GM18870 (cell line): ENCODE data around the gene MAGEA6.
"Not testable (repeated sequence)": the region's sequence is repeated elsewhere in the genome, so short reads cannot be mapped to it uniquely, and the experiment has no call there.

Experiments
- ATAC-seq: cut with Tn5 transposase; IDR thresholded peaks from one replicate; pipeline ENCODE4 v1.9.1; 2021; ENCODE audit warnings: moderate library complexity; ENCODE audit not compliant: unreplicated experiment

The MAGEA6 gene, protein sequence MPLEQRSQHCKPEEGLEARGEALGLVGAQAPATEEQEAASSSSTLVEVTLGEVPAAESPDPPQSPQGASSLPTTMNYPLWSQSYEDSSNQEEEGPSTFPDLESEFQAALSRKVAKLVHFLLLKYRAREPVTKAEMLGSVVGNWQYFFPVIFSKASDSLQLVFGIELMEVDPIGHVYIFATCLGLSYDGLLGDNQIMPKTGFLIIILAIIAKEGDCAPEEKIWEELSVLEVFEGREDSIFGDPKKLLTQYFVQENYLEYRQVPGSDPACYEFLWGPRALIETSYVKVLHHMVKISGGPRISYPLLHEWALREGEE

DNA sequence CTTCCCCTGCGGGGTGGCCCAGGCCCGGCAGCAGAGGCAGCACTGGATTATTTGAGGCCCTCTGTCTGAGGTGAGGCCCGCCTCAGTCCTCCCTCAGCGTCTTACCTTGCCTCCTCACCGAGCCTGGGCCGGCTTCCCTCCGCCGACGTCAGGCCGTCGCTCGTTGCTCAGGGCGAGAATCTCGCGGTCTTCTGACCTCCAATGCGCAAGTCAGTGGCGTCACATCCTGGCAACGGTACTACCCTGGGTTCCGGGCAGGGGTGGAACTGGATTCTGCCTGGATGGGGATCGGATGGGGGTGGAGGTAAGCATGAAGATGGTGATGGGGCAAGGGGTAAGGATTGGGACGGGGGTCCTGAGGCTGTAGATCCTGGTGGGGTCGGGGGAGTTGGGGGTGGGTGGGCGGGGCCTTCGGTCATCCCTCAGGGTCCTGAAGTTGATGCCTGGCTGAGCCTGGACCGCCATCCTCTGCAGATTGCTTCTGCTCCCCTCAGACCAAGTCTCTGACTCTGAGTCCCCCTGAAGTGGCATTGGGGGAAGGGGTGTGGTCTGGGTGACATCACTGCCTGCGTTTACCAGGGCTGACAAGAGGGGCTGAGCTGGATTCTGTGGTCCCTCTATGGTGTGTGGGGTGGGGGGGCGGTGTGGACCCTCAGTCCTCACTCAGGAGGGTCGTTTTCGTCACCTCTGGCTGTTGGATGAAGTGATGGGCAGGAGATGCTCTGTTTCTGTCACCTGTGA lies at the start of gene MAGEA6:
Gene MAGEA6, minus strand, starts transcription at position 141 of the 741 bp plus-strand sequence. CDS start 2,039 bp downstream, outside the sequence.
- ATAC-seq = not testable (repeated sequence)

DNA sequence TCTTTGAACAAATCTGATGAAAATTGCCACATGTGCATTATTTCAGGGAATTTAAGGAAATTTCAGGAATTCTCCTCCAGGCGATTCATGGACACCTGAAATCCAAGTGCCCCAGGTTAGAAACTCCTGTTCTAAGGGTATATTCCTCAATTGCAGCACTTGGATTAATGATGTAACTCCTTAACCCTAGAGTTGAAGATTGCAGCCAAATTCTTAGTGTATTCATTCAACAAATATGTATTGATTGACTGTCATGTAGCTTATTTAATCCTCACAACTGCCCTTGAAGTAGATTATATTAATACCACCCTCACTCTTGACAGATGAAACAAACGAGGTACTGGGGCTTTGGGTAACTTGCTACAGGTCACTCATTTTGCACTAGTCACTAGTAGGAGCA lies 49.8 kb upstream of the MAGEA6 start:
- ATAC-seq = no peak

DNA sequence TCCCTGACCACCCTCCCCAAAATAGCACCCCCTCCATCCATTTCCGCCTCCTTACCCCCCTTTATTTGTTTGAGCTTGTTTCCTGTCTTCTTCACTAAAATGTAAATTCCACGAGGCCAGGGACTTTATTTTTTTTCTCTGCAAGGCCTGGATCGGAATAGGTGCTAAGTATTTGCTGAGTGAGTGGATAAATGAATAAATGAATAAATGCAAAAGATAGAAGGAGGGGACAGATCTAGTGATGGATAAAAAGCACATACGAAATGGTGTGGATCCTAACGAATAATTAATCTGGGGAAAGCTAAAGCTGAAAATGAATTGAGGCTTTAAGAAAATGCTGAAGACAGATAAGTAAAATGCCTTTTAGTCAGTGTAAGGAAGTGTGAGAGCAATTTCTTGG lies 48.9 kb upstream of the MAGEA6 start:
- ATAC-seq = no peak

DNA sequence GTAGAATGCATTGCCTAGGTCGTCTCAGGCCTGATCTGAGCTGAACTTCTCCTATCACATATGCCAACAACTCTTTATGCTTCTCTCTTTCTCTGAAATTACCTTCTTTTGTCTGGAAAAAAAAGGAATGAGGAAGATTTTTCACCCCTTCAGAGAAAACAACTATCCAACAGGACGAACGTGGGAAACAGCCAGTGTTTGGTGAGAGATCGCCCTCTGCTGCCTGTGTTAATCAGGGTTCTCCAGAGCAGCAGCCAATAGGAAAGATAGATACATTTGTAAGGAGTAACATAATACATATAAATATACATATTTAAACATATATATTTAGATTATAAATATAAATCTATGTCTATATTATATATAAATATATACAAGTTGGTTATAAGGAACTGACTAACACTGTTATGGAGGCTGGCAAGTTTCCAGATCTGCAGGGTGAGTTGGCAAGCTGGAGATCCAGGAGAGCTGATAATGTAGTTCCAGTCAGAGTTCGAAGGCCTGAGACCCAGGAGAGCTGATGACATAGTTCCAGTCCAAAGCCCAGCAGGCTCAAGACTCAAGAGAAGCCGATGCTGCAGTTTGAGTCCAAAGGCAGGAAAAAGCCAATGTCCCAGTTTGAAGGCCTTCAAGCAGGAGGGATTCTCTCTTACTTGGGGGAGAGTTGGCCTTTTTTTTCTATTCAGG lies 47.7 kb upstream of the MAGEA6 start:
- no peak for ATAC-seq

DNA sequence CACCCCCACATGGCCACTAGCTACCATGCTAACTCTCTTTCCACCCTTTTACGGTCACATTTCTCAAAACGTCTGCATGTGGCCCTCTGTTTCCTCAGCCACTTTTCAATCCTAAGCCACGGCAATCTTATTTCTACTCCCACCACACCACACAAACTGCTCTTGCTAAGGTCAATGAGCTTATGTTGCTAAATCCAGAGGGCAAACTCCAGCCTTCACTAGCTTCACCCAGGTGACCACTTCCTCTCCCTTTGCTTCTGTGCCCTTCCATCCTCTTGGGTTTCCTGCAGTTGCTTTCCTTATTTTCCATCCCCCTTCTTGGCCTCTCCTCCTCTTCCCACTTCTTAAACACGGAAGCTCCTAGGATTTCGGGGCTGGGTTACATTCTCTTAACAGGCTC lies 44.6 kb upstream of the MAGEA6 start:
- no peak for ATAC-seq

DNA sequence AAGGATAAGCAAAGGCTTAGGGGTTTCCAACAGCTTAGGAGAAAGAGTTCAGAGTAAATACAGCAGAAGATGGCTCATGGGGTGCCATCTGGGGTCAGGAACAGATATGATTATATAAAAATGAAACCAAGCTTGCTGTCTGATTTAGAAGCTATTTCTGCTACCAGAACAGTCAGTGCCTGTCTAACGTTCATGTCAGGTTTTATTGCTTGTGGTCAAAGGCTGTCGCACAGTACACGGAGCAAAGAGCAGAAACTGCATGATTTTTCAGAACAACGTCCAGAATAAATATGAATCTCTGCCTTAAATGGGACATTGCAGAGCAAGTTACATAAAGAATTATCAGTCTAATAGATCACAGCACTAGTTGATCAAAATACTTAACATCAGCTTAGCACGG lies 43.7 kb upstream of the MAGEA6 start:
- ATAC-seq = no peak

DNA sequence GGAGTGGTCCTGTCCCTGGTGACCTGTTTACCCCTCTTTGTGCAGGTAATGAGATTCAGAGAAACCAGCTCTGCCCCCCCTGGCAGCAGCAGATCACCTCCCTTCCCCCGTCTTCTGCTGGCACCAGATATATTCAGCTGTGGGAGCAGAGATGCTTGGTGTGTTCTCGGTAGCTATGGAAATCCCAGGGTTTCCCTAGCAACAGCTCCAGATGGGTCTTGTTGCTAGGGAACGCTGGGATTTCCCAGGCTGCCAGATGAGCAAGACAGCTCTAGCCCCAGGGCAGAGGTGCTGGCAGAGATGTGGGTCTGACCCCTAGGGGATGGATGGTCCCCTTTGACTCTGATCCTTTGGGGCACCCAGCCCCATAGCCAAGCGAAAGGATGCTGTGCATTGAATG lies 40.9 kb upstream of the MAGEA6 start:
- no peak for ATAC-seq

DNA sequence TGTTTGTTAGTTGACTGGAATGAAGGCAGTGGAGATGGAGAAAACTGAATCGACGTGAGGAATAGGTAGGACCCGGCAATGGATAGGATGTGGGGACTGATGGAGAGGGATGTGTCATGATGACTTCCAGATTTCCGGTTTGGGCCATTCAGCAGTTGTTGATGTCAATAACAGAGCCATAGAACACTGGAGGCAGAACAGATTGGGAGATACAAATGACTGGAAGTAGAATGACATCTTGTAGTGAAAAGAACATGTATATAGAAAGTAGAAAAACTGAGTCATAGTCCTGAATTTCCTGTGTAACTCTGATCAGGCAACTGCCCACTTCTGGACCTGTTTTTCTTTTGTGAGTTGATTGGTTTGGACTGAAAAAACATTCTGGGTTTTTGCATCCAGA lies 36.5 kb upstream of the MAGEA6 start:
- ATAC-seq = no peak

DNA sequence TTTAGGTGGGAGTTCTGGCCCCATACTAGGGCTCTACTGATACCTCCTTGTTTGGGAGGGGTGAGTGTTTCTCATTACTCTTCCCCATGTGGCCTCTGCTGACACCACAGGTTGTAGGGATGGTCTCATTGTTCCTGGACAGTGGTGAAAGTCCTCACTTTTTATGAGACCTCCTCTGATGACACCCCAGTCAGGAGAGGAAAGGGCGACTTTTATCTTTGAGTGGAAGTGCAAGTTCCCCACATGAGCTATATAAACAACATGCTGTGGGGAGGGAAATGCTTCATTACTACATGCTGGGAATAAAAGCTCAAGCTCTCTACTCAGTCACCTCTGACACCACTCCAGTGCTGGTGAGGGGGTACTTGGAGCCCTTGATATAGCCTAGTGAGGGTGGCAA lies 29.5 kb upstream of the MAGEA6 start:
- ATAC-seq = no peak

DNA sequence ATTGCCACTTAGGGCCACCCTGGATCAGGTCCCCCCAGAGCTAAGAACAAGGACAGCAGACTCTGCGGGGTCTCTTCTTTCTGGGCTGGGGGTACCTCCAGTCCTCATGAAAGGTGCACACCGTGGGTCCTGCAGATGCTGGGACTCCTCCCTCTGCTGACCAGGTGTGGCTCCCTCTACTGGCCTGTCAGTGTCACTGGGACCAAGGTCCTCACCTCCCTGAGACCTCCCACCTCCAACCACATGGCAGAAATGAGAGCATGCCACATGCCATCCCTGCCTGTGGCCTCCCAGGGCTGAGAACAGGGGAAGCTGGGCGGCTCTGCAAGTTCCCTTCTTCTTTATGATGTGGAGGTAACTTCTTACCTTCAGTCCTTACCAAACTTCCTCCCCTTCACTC lies 17.6 kb upstream of the MAGEA6 start:
- peak; percentile 84 for ATAC-seq

DNA sequence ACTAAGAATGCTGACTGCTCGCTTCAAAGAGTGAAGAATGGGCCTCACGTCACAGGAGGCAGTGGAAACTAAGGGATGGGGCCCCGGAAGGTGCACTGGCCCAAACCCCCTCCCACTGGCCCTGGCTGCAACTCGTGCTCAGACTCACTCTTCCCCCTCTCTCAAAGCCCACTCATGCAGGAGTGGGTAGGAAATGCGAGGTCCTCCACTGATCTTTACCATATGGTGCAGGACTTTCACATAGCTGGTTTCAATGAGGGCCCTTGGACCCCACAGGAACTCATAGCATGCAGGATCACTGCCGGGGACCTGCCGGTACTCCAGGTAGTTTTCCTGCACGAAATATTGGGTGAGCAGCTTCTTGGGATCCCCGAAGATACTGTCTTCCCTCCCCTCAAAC lies 2.9 kb downstream of the MAGEA6 start:
- not testable (repeated sequence) for ATAC-seq

DNA sequence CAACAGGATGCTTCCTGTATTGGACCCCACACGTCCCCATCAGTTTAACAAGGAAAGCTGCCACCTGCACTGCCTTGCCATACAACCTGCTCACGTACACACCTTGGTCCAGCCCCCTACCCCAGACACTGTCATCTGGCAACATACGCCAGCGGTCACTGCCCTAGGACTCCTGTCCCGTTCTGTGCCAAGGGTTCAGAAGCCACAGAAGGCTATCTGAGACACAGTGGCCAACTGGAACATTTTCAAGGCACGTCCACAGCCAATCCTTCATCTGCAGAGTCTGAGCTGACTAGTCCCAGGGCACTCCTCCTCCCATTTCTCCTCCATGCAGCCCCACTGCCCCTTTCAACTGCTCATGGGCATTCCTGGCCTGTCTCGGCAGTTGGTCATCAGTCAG lies 7.9 kb downstream of the MAGEA6 start:
- not testable (repeated sequence) for ATAC-seq

DNA sequence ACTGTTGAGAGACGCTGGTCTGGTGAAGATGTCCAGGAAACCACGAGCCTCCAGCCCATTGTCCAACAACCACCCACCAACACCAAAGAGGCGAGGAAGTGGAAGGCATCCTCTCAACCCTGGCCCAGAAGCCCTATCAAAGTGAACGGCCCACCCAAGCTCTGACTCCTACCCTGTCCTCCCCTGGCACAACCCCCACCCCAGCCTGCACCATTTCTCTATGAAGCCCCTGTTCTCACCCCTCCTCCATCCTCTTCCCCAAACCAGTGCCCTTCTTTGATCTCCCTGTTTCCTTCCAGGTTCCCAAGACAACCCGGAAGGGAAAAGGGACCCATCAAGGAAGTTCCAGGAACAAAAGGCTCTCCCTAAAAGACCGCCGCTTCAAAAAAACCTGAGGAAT lies 9.9 kb downstream of the MAGEA6 start:
- ATAC-seq = not testable (repeated sequence)

DNA sequence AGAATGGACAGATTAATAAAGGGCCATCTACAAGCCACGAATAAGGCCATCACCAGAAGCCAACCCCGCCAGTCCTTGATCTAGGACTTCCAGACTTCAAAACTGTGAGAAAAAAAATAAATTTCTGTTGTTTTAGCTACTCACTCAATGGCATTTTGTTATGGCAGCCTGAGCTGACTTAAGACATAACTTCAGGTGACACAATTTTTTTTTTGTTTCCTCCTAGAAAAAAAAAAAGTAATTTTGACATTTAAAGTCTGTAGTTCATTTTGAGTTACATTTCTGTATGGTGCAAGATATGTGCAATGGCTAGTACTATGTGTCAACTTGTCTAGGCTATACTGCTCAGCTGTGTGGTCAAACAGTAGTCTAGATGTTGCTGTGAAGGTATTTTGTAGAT lies 10.6 kb downstream of the MAGEA6 start, which contains the start of gene CSAG3:
Gene CSAG3, plus strand, starts transcription at position 301 of the 400 bp plus-strand sequence.
- not testable (repeated sequence) for ATAC-seq

DNA sequence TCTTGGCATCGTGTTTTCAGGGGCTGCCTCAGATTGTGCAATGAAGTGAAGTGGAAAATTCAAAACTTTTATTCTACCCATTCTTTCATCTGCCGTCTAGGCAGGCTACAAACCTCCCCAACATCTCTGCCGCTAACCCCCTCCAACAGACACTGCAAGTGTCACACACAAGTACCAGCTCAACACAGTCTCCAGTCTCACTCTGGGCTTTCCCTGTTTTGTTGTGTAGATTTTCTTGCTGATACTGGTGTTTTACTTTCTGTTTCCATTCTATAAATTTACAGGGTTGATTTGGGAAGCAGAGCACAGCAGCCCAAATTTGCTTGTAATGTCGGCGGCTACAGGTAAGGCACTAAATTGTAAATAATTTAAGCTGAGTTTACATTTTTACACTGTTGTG lies 14.6 kb downstream of the MAGEA6 start:
- not testable (repeated sequence) for ATAC-seq

DNA sequence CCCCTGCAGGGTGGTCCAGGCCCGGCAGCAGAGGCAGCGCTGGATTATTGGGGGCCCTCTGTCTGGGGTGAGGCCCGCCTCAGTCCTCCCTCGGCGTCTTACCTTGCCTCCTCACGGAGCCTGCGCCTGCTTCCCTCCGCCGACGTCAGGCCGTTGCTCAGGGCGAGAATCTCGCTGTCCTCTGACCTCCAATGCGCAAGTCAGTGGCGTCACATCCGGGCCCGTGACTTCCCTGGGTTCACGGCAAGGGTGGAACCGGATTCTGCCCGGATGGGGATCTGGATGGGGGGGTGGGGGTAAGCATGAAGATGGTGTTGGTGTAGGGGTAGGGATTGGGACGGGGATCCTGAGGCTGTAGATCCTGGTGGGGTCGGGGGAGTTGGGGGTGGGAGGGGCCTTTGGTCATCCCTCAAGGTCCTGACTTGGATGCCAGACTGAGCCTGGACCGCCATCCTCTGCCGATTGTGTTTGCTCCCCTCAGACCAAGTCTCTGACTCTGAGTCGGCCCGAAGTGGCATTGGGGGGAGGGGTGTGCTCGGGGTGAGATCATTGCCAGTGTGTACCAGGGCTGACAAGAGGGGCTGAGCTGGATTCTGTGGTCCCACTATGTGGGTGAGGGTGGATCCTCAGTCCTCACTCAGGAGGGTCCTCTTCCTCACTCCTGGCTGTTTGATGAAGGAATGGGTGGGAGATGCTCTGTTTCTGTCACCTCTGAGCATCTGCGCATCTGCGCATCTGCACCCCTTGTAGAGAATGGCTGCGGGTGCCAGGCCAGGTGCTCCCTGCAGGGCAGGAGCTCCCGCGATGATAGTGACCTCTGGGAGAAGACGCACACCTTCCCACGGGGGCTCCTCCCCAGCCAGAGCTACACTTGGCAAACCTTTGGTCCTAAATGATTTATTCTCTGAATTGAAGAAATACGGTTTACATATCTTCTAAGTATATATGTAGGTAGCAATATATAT lies 15.5 kb downstream of the MAGEA6 start, which contains the start of gene MAGEA2:
Gene MAGEA2, minus strand, starts transcription at position 157 of the 965 bp plus-strand sequence. CDS start 2,479 bp downstream, outside the sequence.
- ATAC-seq = not testable (repeated sequence)

DNA sequence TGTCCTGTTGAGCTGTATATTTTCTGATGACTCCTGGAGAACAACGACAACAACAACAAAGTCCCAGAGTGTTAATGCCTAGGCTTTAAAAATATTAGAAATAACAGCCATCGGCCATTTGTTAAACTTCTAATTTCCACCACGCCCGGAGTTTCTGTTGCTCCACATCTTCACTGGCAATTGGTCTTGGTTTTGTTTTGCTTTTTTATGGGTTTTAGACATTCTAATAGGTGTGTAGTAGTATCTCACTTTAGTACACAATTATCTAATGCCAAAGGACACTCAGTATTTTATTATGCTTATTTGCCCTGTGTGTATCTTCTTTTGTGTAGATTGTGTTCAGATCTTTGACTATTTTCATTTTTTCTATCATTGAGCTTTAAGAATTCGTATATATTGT lies 30.9 kb downstream of the MAGEA6 start:
- ATAC-seq = no peak

DNA sequence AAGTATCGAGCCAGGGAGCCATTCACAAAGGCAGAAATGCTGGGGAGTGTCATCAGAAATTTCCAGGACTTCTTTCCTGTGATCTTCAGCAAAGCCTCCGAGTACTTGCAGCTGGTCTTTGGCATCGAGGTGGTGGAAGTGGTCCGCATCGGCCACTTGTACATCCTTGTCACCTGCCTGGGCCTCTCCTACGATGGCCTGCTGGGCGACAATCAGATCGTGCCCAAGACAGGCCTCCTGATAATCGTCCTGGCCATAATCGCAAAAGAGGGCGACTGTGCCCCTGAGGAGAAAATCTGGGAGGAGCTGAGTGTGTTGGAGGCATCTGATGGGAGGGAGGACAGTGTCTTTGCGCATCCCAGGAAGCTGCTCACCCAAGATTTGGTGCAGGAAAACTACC lies 33.0 kb downstream of the MAGEA6 start:
- not testable (repeated sequence) for ATAC-seq

DNA sequence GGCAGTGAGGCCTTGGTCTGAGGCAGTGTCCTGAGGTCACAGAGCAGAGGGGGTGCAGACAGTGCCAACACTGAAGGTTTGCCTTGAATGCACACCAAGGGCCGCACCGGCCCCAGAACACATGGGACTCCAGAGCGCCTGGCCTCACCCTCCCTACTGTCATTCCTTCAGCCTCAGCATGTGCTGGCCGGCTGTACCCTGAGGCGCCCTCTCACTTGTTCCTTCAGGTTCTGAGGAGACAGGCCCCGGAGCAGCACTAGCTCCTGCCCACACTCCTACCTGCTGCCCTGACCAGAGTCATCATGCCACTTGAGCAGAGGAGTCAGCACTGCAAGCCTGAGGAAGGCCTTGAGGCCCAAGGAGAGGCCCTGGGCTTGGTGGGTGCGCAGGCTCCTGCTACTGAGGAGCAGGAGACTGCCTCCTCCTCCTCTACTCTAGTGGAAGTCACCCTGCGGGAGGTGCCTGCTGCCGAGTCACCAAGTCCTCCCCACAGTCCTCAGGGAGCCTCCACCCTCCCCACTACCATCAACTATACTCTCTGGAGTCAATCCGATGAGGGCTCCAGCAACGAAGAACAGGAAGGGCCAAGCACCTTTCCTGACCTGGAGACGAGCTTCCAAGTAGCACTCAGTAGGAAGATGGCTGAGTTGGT lies 33.5 kb downstream of the MAGEA6 start:
- ATAC-seq = no peak

DNA sequence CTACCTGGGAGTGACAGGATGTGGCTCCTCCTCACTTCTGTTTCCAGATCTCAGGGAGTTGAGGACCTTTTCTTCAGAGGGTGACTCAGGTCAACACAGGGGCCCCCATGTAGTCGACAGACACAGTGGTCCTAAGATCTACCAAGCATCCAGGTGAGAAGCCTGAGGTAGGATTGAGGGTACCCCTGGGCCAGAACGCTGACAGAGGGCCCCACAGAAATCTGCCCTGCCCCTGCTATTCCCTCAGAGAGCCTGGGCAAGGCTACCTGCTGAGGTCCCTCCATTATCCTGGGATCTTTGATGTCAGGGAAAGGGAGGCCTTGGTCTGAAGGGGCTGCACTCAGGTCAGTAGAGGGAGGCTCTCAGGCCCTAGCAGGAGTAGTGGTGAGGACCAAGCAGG lies 34.4 kb downstream of the MAGEA6 start:
- no peak for ATAC-seq
